T-cell (primary cell): ENCODE measurements around the gene SLC1A7. TPM values are rescaled to one million over a fixed set of nuclear protein-coding genes. Genes with fewer than 3 reads are reported as not detected.

ENCODE experiments used
- ATAC-seq, 4 experiments: fragments of 200-7000 bp in 3 of 4; fragments of 150-1000 bp in 1 of 4; cut with Tn5 transposase; replicated peaks in 1 of 4; 1 replicate in 3 of 4; 2 replicates in 1 of 4; pipeline ENCODE4 v1.10.0; 2021; ENCODE audit warnings: moderate library complexity in 3 of 4, mild to moderate bottlenecking in 2 of 4, moderate number of reproducible peaks in 1 of 4
- CTCF ChIA-PET, 2 donors: fragments of 300-600 bp; sonication (Branson Sonifier 250); formaldehyde crosslinking; loops; one replicate each; lab custom pipeline; 2022; ENCODE audit warnings: antibody characterized with exemption in 2 of 2; lab: Charles Lee
- POLR2A ChIA-PET, 2 donors: fragments of 300-600 bp; sonication (Branson Sonifier 250); formaldehyde crosslinking; loops; one replicate each; lab custom pipeline; 2022; ENCODE audit warnings: antibody characterized with exemption in 2 of 2; lab: Charles Lee
- DNase-seq, 35 experiments: peaks; one replicate each; pipeline versions ENCODE4 v3.0.0 to v3.0.0-alpha.2; 2013 to 2023
- H3K27ac ChIP-seq: one replicate; pipeline ENCODE4 v1.5.1; 2013; ENCODE audit warnings: low read length
- H3K27me3 ChIP-seq, 2 experiments: replicated peaks in 1 of 2; 1 replicate in 1 of 2; 2 replicates in 1 of 2; pipeline versions ENCODE4 v1.6.1 to v1.7.0; 2013; ENCODE audit warnings: low read length in 1 of 2, mixed read lengths in 1 of 2; ENCODE audit not compliant: control insufficient read depth in 2 of 2, insufficient read depth in 2 of 2; ENCODE audit errors: extremely low read depth in 1 of 2
- H3K36me3 ChIP-seq, 2 donors: 1 replicate in 1 of 2; 2 replicates in 1 of 2; pipeline versions ENCODE4 v1.6.1 to v1.7.0; 2013; ENCODE audit warnings: low read length in 1 of 2; ENCODE audit not compliant: control insufficient read depth in 2 of 2, insufficient read depth in 1 of 2; ENCODE audit errors: extremely low read depth in 1 of 2
- H3K4me1 ChIP-seq, 2 experiments: 1 replicate in 1 of 2; 2 replicates in 1 of 2; pipeline versions ENCODE4 v1.6.1 to v1.7.0; 2013; ENCODE audit warnings: low read length in 2 of 2, mixed read lengths in 1 of 2; ENCODE audit not compliant: insufficient read depth in 2 of 2, control insufficient read depth in 1 of 2; ENCODE audit errors: extremely low read depth in 1 of 2
- H3K4me3 ChIP-seq, 2 donors: 1 replicate in 1 of 2; 2 replicates in 1 of 2; pipeline versions ENCODE4 v1.5.1 to v1.7.0; 2013; ENCODE audit warnings: mild to moderate bottlenecking in 2 of 2, low read length in 1 of 2, moderate library complexity in 1 of 2; ENCODE audit not compliant: control insufficient read depth in 1 of 2; ENCODE audit errors: extremely low read depth in 1 of 2
- H3K9me3 ChIP-seq: 2 replicates; pipeline ENCODE4 v1.7.0; 2013
- H3K27ac Mint-ChIP-seq, 2 donors: one replicate each; pipeline ENCODE4 v1.8.0; 2020 to 2021; ENCODE audit warnings: mild to moderate bottlenecking in 2 of 2, mixed read lengths in 2 of 2
- H3K27me3 Mint-ChIP-seq, 2 donors: one replicate each; pipeline ENCODE4 v1.8.0; 2021 to 2022; ENCODE audit warnings: mixed read lengths in 2 of 2
- H3K36me3 Mint-ChIP-seq: one replicate; pipeline ENCODE4 v1.8.0; 2021; ENCODE audit warnings: mixed read lengths
- H3K4me1 Mint-ChIP-seq, 3 donors: one replicate each; pipeline ENCODE4 v1.8.0; 2020 to 2022; ENCODE audit warnings: mixed read lengths in 3 of 3, mild to moderate bottlenecking in 1 of 3
- H3K4me3 Mint-ChIP-seq, 3 donors: one replicate each; pipeline ENCODE4 v1.8.0; 2020 to 2022; ENCODE audit warnings: mild to moderate bottlenecking in 3 of 3, mixed read lengths in 3 of 3, moderate library complexity in 3 of 3
- H3K9me3 Mint-ChIP-seq, 3 donors: one replicate each; pipeline ENCODE4 v1.8.0; 2020 to 2022; ENCODE audit warnings: mixed read lengths in 3 of 3
- WGBS: methylation state at CpG from one replicate; pipeline ENCODE4 v1.1.5; 2013; ENCODE audit warnings: missing lambda C conversion rate; ENCODE audit not compliant: insufficient coverage; 5-methylcytosine and 5-hydroxymethylcytosine counted together
- total RNA-seq, 35 experiments: library from RNA in 6 of 35; stranded (reverse) in 6 of 35; fragments of 120-200 nt in 1 of 35; gene quantifications; one replicate each; pipeline versions ENCODE4 v1.2.1 to v1.2.4 and lab custom pipeline; 2013 to 2026

Gene SLC1A7
- under 1 TPM in 2 of 5 donors, not detected in 3; 0.14 to 0.26 TPM for total RNA-seq
- total RNA-seq (2013), result 3.4 TPM
- 0 to 1.2 (median 0.12) reads per million in 29 experiments for total RNA-seq (lab: John Stamatoyannopoulos, UW)

DNA sequence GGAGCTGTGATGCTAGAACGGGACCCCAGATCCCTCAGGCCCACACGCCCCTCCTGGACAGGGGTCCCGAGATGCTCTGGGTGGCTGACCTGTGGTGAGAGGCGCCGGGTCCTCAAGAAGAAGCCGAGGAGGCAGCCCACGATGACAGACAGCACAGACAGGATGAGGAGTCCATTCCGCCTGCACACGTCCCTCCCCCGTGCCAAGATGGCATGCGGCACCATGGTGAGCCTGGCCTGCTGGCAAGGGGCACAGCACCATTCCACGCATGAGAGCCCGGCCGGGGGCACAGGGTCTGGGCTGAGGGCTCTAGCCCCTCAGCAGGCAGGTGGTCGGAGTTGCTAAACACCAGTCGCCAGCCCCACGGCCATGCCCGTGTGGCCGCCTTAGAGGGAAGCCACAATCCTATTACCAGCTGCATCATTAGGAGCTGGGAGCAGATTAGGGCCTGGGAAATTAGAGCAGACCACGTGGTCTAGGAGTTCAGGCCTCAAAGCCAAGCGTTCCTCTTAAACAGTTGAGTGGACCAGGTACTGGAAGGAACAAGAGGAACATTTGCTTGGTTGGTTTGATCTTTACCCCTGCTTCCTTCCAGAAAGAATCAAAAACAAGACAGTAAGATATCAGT is at the start of gene SLC1A7:
Gene SLC1A7 (minus strand): TSS at position 413 of the 628 bp plus-strand sequence. CDS start 189 bp downstream, at position 224.
- CTCF ChIA-PET, result interaction anchor here in 1 of 2 donors (0.6 kb wide), 1 partner anchor 817 kb away, joined by 6 read pairs; no protein-coding TSS in a partner anchor
- peaks cover 6% of the 10 kb centered on the region for H3K36me3 Mint-ChIP-seq
- H3K27ac Mint-ChIP-seq, result no peak within 1 kb of the TSS
- Histone ChIP-seq H3K4me3 (no peak within 1 kb of the TSS), H3K27me3 (peaks cover 0 to 5% of the 10 kb centered on the region in 2 experiments), H3K4me1 (no peaks in the 10 kb centered on the region), H3K36me3 (no peaks in the 10 kb centered on the region), H3K27ac (no peak within 1 kb of the TSS), H3K9me3 (peaks cover 2% of the 10 kb centered on the region)
- H3K4me1 Mint-ChIP-seq, result no peaks in the 10 kb centered on the region
- H3K9me3 Mint-ChIP-seq, result peaks cover 6 to 8% (median 6%) of the 10 kb centered on the region in 3 donors
- H3K27me3 Mint-ChIP-seq, result no peaks in the 10 kb centered on the region
- ATAC-seq, result no peak
- H3K4me3 Mint-ChIP-seq, result no peak within 1 kb of the TSS
- POLR2A ChIA-PET, result no interaction called here
- no peak for DNase-seq
- 88% methylated on average over 14 of the region's 21 CpGs for WGBS

DNA sequence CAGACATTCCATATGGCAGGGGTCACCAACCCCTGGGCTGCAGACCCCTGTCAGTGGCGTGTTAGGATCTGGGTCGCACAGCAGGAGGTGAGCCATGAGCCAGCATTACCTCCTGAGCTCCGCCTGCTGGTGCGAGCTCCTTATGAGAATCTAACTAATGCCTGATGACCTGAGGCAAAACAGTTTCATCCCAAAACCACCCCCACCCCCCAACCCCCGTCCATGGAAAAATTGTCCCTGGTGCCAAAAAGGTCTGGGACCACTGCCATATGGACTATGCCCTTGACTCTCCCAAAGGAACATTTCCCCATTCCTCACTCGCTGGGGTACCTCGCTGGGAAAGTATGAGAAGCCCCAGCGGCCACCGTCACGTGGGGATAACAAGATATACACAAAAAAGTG is 47.8 kb upstream of the SLC1A7 start:
- H3K27ac ChIP-seq, result no peak overlapping the region
- no peaks in the 10 kb centered on the region for H3K36me3 Mint-ChIP-seq
- H3K27me3 ChIP-seq, result no peaks in the 10 kb centered on the region
- ChIA-PET POLR2A (no interaction called here), CTCF (interaction anchor here (0.8 to 1.1 kb wide), 3 partner anchors 9 to 14 kb away, joined by 3 read pairs; no protein-coding TSS in a partner anchor)
- peaks cover 4 to 10% of the 10 kb centered on the region in 2 donors for H3K27me3 Mint-ChIP-seq
- DNase-seq, result no peak
- H3K9me3 ChIP-seq, result no peaks in the 10 kb centered on the region
- no peak overlapping the region for H3K27ac Mint-ChIP-seq
- H3K4me3 Mint-ChIP-seq, result no peak overlapping the region
- H3K4me3 ChIP-seq, result no peak overlapping the region
- WGBS, result 98% methylated on average over 9 of the region's 10 CpGs
- no peaks in the 10 kb centered on the region for H3K9me3 Mint-ChIP-seq
- H3K4me1 Mint-ChIP-seq, result no peaks in the 10 kb centered on the region
- H3K36me3 ChIP-seq, result no peaks in the 10 kb centered on the region
- no peaks in the 10 kb centered on the region for H3K4me1 ChIP-seq
- no peak for ATAC-seq

DNA sequence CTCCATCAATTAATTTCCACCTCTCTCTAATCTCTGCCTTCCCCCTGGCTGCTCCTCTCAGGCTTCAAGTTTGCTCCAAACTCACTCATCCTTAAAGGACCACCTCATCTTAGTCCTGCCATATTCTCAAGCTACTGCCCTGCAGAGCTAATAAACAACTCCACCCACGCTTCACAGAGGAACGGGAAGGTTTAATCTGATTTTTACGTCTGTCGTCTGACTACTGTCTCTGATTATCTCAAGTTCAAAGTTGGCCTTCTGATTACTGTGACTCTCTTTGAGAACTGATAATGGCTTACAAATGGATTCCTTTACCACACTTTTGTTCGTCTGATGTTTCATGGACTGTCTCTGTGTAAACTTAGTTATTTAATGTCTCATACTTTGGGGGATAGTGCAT is 46.6 kb upstream of the SLC1A7 start:
- ChIA-PET POLR2A (no interaction called here), CTCF (no interaction called here)
- peaks cover 4 to 10% of the 10 kb centered on the region in 2 donors for H3K27me3 Mint-ChIP-seq
- no peaks in the 10 kb centered on the region for H3K36me3 Mint-ChIP-seq
- no peaks in the 10 kb centered on the region for H3K9me3 ChIP-seq
- H3K4me1 ChIP-seq, result no peaks in the 10 kb centered on the region
- no peak for DNase-seq
- no peak overlapping the region for H3K4me3 ChIP-seq
- no peaks in the 10 kb centered on the region for H3K36me3 ChIP-seq
- H3K27ac ChIP-seq, result no peak overlapping the region
- H3K4me1 Mint-ChIP-seq, result no peaks in the 10 kb centered on the region
- no peak for ATAC-seq
- peaks cover 0 to 3% of the 10 kb centered on the region in 2 experiments for H3K27me3 ChIP-seq
- 95% methylated on average over 3 of the region's 5 CpGs for whole genome bisulfite sequencing
- H3K9me3 Mint-ChIP-seq, result no peaks in the 10 kb centered on the region
- no peak overlapping the region for H3K27ac Mint-ChIP-seq
- no peak overlapping the region for H3K4me3 Mint-ChIP-seq

DNA sequence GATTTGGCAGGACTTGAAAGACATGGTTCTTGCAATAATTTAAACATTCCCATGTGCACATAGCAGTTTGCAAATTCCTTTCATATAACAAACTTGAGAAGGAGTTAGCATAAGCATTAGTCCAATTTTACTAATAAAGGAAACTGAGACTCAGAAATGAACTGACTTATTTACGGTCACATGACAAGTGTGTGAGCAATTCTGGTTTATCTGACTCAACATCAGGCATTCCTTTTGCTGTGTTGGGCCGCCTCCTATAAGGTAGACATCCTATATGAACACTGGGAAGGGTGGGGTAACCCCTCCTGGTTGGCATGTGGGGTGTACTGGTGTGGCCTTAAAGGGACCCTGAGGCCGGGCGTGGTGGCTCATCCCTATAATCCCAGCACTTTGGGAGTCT is 45.7 kb upstream of the SLC1A7 start:
- no peaks in the 10 kb centered on the region for H3K36me3 Mint-ChIP-seq
- H3K4me3 Mint-ChIP-seq, result no peak overlapping the region
- no peak overlapping the region for H3K27ac ChIP-seq
- H3K4me1 ChIP-seq, result no peaks in the 10 kb centered on the region
- no peak overlapping the region for H3K4me3 ChIP-seq
- no peaks in the 10 kb centered on the region for H3K36me3 ChIP-seq
- H3K9me3 ChIP-seq, result no peaks in the 10 kb centered on the region
- H3K4me1 Mint-ChIP-seq, result no peaks in the 10 kb centered on the region
- DNase-seq, result no peak
- ChIA-PET POLR2A (no interaction called here), CTCF (no interaction called here)
- WGBS, result no CpG with 5 or more reads among the region's 4 CpGs
- H3K27me3 Mint-ChIP-seq, result peaks cover 4 to 10% of the 10 kb centered on the region in 2 donors
- no peak for ATAC-seq
- peaks cover 0 to 3% of the 10 kb centered on the region in 2 experiments for H3K27me3 ChIP-seq
- H3K27ac Mint-ChIP-seq, result no peak overlapping the region
- no peaks in the 10 kb centered on the region for H3K9me3 Mint-ChIP-seq

DNA sequence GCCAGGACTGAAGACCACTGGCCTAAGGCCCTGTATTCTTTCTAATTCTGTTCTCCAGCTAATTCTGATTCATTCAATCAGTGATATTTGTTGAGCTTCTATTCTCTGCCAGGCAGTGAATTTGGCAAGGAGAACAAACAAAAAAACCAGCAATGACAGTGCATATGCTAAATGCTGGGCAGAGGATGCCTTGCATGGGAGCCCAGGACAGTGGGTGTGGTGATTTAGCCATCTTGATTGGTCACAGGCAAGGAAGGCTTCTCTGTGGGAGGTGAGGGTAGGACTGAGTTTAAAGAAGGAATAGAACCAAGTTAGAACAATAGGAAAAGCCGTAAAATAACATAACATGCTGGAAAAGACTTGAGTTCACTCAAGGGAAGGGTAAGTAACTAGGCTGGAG is 45.0 kb upstream of the SLC1A7 start:
- Mint-ChIP-seq H3K4me3 (no peak overlapping the region), H3K4me1 (no peaks in the 10 kb centered on the region), H3K27ac (no peak overlapping the region), H3K27me3 (peaks cover 4 to 10% of the 10 kb centered on the region in 2 donors), H3K9me3 (no peaks in the 10 kb centered on the region), H3K36me3 (no peaks in the 10 kb centered on the region)
- ChIA-PET CTCF (no interaction called here), POLR2A (no interaction called here)
- H3K27me3 ChIP-seq, result peaks cover 0 to 3% of the 10 kb centered on the region in 2 experiments
- peaks cover 0 to under 1% of the 10 kb centered on the region in 2 experiments for H3K4me1 ChIP-seq
- WGBS, result 100% methylated on average over 1 of the region's 1 CpG
- no peak overlapping the region for H3K27ac ChIP-seq
- no peak for ATAC-seq
- H3K36me3 ChIP-seq, result no peaks in the 10 kb centered on the region
- no peak for DNase-seq
- no peak overlapping the region for H3K4me3 ChIP-seq
- H3K9me3 ChIP-seq, result no peaks in the 10 kb centered on the region

DNA sequence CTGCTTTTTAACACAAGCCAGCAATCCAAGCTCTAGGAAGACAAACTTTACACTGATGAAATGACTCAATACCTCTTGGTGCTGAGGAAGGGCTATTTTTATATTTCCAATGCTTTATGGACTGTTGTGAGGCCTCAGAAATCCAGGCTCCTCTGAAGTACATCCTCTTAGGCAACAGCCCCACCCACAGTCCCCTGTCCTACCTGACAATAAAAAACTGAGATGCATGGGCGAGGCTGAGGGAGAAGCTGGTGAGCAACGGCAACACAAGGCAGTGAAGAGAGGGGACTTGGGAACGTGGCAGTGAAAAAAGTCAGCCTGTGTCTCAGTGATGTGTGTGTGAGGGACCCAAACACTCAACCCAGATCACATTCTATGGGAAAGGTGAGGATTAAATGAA is 44.1 kb upstream of the SLC1A7 start:
- POLR2A ChIA-PET, result no interaction called here
- no peaks in the 10 kb centered on the region for H3K36me3 Mint-ChIP-seq
- no peaks in the 10 kb centered on the region for H3K9me3 ChIP-seq
- peaks cover 0 to 10% of the 10 kb centered on the region in 2 experiments for H3K4me1 ChIP-seq
- WGBS, result no CpG with 5 or more reads among the region's 3 CpGs
- no peak overlapping the region for H3K4me3 ChIP-seq
- H3K27ac ChIP-seq, result no peak overlapping the region
- no peaks in the 10 kb centered on the region for H3K9me3 Mint-ChIP-seq
- DNase-seq (no peak), ATAC-seq (no peak)
- no peak overlapping the region for H3K4me3 Mint-ChIP-seq
- no peak overlapping the region for H3K27ac Mint-ChIP-seq
- CTCF ChIA-PET, result interaction anchor here in 1 of 2 donors (0.6 to 1.4 kb wide), 2 partner anchors 8 to 259 kb away, joined by 3 to 4 read pairs; partner anchors contain the start of gene SCP2
- no peaks in the 10 kb centered on the region for H3K4me1 Mint-ChIP-seq
- peaks cover 0 to 7% of the 10 kb centered on the region in 2 experiments for H3K27me3 ChIP-seq
- H3K36me3 ChIP-seq, result no peaks in the 10 kb centered on the region
- H3K27me3 Mint-ChIP-seq, result peaks cover 4 to 10% of the 10 kb centered on the region in 2 donors
